K562 (cell line): Measurements from ENCODE around the gene TEKT2. TPM values are rescaled to one million over a fixed set of nuclear protein-coding genes. Genes with fewer than 3 reads are reported as not detected.

Experiments
- BRCA1 ChIP-seq, 2 experiments: fragments of 450-650 bp in 1 of 2; sonication (generic) in 1 of 2; formaldehyde crosslinking in 1 of 2; IDR thresholded peaks; 2 replicates each; pipeline versions ENCODE4 v1.5.0 to v1.6.1; 2017 to 2020; ENCODE audit warnings: mild to moderate bottlenecking in 1 of 2, missing genetic modification reagents in 1 of 2
- HMGN3 ChIP-seq: IDR thresholded peaks from 2 replicates; pipeline ENCODE4 v1.6.1; 2011; ENCODE audit warnings: borderline replicate concordance, low read depth, mild to moderate bottlenecking, mixed read lengths, low read length; ENCODE audit not compliant: insufficient read length; ENCODE audit errors: extremely low read depth
- JUN ChIP-seq, 2 experiments: sonication (generic) in 1 of 2; formaldehyde crosslinking in 1 of 2; IDR thresholded peaks; 2 replicates each; pipeline versions ENCODE4 v1.6.1 to v1.8.0; 2012 to 2022; ENCODE audit warnings: borderline replicate concordance in 2 of 2, mild to moderate bottlenecking in 2 of 2, improper control_type of control experiment in 1 of 2, low read depth in 1 of 2, low read length in 1 of 2, missing genetic modification reagents in 1 of 2
- LEF1 ChIP-seq: fragments of 450-650 bp; IDR thresholded peaks from 2 replicates; pipeline ENCODE4 v1.6.1; 2016; ENCODE audit warnings: mild to moderate bottlenecking
- NR2C2 ChIP-seq, 2 experiments: fragments of 200-800 bp in 1 of 2; sonication (Bioruptor generic) in 1 of 2; sonication (generic) in 1 of 2; formaldehyde crosslinking in 1 of 2; IDR thresholded peaks; 2 replicates each; pipeline versions ENCODE4 v1.6.1 to v1.8.0; 2016 to 2022; ENCODE audit warnings: mild to moderate bottlenecking in 1 of 2, missing compliant biosample characterization in 1 of 2, missing genetic modification characterization in 1 of 2, missing genetic modification reagents in 1 of 2
- XRCC5 ChIP-seq: fragments of 200-400 bp; formaldehyde crosslinking; IDR thresholded peaks from 2 replicates; pipeline ENCODE4 v1.6.1; 2017; ENCODE audit warnings: low read depth, mild to moderate bottlenecking, low read length
- ZNF165 ChIP-seq: fragments of 250-450 bp; sonication (Bioruptor Pico); IDR thresholded peaks from 2 replicates; pipeline ENCODE4 v1.4.0; 2020; ENCODE audit warnings: borderline replicate concordance
- ZNF263 ChIP-seq: sonication (generic); formaldehyde crosslinking; IDR thresholded peaks from 2 replicates; pipeline ENCODE4 v1.8.0; 2022; ENCODE audit warnings: mild to moderate bottlenecking, missing genetic modification reagents, borderline replicate concordance
- ZNF589 ChIP-seq: fragments of 200-800 bp; sonication (Bioruptor generic); IDR thresholded peaks from 2 replicates; pipeline ENCODE4 v1.6.1; 2016; ENCODE audit warnings: low read depth, missing genetic modification characterization, missing compliant biosample characterization
- polyA plus RNA-seq, 8 experiments: library from polyadenylated mRNA; depleted of rRNA in 4 of 8; stranded (reverse) in 5 of 8; unstranded in 3 of 8; fragments of >200 nt; fragmentation: Nextera tagmentation in 2 of 8; fragmentation: Illumina TruSeq in 1 of 8; extraction: Ambion mirVana in 2 of 8; extraction: Trizol in 1 of 8; gene quantifications; 2 replicates each; pipeline versions ENCODE4 v1.2.1 to v1.2.3, GENCODE V29; 2011 to 2014; ENCODE audit warnings: inconsistent platforms in 1 of 8, missing spikeins in 1 of 8
- total RNA-seq, 7 experiments: library from RNA; depleted of rRNA in 6 of 7; stranded (reverse); fragments of >200 nt in 6 of 7; fragmentation: Illumina TruSeq in 2 of 7; extraction: Trizol in 2 of 7; gene quantifications; 2 replicates each; pipeline versions ENCODE4 v1.2.1 to v1.2.3, GENCODE V29; 2011 to 2021; ENCODE audit warnings: low replicate concordance in 1 of 7
- TF ChIP-seq, protein P1 (sequence below), 2 experiments: fragments of 150-350 bp in 1 of 2; IDR thresholded peaks; 2 replicates each; pipeline ENCODE4 v1.6.1; 2012 to 2016; ENCODE audit warnings: low read depth in 2 of 2, low read length in 2 of 2, mild to moderate bottlenecking in 1 of 2, moderate library complexity in 1 of 2
- TF ChIP-seq, protein P2 (sequence below): fragments of 250-450 bp; sonication (Bioruptor Pico); IDR thresholded peaks from 2 replicates; pipeline ENCODE4 v1.5.0; 2021
- TF ChIP-seq, protein P3 (sequence below): fragments of 450-650 bp; formaldehyde crosslinking; IDR thresholded peaks from 2 replicates; pipeline ENCODE4 v1.4.0; 2020; ENCODE audit warnings: mild to moderate bottlenecking
- TF ChIP-seq, protein P4 (sequence below): fragments of 250-450 bp; sonication (Bioruptor Pico); IDR thresholded peaks from 2 replicates; pipeline ENCODE4 v1.8.0; 2021; ENCODE audit warnings: moderate library complexity, mild to moderate bottlenecking, inconsistent platforms
- TF ChIP-seq, protein P5 (sequence below): sonication (generic); formaldehyde crosslinking; IDR thresholded peaks from 2 replicates; pipeline ENCODE4 v1.9.0; 2022; ENCODE audit warnings: mild to moderate bottlenecking, missing genetic modification reagents

TEKT2 gene
- total and polyA plus RNA-seq, 9 of the 15 experiments (the other 6 are each of a cell fraction or from before 2014, with no cell fraction given) = 0.06 to 0.94 (median 0.30) TPM; not detected in 1

DNA sequence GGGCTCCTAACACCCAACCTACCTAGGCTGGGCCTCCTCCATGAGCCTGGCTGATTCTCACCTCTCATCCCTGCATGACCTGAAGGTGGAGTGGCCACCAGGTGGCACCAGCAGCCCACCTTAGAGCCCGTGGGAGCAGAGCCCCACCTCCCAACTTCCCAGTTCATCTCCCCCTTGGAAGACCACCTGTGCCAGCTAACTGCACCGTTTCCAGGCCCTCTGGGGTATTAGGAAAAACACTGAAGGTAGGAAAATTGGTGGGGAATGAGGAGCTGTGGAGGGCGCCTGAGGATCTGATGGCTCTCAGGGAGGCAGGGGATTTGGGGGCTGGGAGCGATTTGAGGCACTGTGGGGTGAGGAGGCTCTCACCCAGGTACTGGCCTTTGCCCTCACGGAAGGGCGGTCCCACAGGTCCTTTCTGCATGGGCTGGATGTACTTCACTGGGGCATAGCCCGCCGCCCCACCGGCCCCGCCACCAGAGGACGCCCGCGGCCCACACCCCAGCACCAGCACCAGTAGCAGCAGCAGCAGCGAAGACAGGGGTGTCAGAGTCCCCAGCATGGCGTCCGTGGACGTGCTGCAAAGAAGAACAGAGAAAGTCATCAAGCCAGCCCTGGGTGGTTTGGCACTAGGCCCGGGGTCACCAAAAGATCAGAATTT is 15.9 kb downstream of the TEKT2 start (continued):
- TF ChIP-seq, protein P1, sequence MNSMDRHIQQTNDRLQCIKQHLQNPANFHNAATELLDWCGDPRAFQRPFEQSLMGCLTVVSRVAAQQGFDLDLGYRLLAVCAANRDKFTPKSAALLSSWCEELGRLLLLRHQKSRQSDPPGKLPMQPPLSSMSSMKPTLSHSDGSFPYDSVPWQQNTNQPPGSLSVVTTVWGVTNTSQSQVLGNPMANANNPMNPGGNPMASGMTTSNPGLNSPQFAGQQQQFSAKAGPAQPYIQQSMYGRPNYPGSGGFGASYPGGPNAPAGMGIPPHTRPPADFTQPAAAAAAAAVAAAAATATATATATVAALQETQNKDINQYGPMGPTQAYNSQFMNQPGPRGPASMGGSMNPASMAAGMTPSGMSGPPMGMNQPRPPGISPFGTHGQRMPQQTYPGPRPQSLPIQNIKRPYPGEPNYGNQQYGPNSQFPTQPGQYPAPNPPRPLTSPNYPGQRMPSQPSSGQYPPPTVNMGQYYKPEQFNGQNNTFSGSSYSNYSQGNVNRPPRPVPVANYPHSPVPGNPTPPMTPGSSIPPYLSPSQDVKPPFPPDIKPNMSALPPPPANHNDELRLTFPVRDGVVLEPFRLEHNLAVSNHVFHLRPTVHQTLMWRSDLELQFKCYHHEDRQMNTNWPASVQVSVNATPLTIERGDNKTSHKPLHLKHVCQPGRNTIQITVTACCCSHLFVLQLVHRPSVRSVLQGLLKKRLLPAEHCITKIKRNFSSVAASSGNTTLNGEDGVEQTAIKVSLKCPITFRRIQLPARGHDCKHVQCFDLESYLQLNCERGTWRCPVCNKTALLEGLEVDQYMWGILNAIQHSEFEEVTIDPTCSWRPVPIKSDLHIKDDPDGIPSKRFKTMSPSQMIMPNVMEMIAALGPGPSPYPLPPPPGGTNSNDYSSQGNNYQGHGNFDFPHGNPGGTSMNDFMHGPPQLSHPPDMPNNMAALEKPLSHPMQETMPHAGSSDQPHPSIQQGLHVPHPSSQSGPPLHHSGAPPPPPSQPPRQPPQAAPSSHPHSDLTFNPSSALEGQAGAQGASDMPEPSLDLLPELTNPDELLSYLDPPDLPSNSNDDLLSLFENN (IDR thresholded peaks at IDR 0.05; ENCODE audit: low read depth in 2 of 2, low read length in 2 of 2) = no peak
- TF ChIP-seq HMGN3 (peak; percentile 40), BRCA1 (IDR thresholded peaks at IDR 0.05) (no peak), BRCA1 (CRISPR knock-in tag; IDR thresholded peaks at IDR 0.05) (0 out of 2 replicates have a peak, but pooled peaks have one; percentile 71), LEF1 (no peak), ZNF263 (peak; percentile 68; the same call in 1 of the 2 replicates), NR2C2 (CRISPR knock-in tag; IDR thresholded peaks at IDR 0.05) (peak; percentile 65; the same call in 1 of the 2 replicates), NR2C2 (tag; IDR thresholded peaks at IDR 0.05) (peak; percentile 57; the same call in 1 of the 2 replicates), JUN (IDR thresholded peaks at IDR 0.05; ENCODE audit: borderline replicate concordance, low read depth, low read length) (0 out of 2 replicates have a peak, but pooled peaks have one; percentile 19), JUN (CRISPR knock-in tag; IDR thresholded peaks at IDR 0.05; ENCODE audit: borderline replicate concordance) (no peak), XRCC5 (peak; percentile 69; the same call in 1 of the 2 replicates), ZNF589 (CRISPR knock-in tag) (no peak), ZNF165 (CRISPR knock-in tag) (no peak)
- TF ChIP-seq, protein P2, sequence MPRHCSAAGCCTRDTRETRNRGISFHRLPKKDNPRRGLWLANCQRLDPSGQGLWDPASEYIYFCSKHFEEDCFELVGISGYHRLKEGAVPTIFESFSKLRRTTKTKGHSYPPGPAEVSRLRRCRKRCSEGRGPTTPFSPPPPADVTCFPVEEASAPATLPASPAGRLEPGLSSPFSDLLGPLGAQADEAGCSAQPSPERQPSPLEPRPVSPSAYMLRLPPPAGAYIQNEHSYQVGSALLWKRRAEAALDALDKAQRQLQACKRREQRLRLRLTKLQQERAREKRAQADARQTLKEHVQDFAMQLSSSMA (CRISPR knock-in tag) = no peak
- TF ChIP-seq, protein P3, sequence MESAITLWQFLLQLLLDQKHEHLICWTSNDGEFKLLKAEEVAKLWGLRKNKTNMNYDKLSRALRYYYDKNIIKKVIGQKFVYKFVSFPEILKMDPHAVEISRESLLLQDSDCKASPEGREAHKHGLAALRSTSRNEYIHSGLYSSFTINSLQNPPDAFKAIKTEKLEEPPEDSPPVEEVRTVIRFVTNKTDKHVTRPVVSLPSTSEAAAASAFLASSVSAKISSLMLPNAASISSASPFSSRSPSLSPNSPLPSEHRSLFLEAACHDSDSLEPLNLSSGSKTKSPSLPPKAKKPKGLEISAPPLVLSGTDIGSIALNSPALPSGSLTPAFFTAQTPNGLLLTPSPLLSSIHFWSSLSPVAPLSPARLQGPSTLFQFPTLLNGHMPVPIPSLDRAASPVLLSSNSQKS = no peak
- TF ChIP-seq, protein P4, sequence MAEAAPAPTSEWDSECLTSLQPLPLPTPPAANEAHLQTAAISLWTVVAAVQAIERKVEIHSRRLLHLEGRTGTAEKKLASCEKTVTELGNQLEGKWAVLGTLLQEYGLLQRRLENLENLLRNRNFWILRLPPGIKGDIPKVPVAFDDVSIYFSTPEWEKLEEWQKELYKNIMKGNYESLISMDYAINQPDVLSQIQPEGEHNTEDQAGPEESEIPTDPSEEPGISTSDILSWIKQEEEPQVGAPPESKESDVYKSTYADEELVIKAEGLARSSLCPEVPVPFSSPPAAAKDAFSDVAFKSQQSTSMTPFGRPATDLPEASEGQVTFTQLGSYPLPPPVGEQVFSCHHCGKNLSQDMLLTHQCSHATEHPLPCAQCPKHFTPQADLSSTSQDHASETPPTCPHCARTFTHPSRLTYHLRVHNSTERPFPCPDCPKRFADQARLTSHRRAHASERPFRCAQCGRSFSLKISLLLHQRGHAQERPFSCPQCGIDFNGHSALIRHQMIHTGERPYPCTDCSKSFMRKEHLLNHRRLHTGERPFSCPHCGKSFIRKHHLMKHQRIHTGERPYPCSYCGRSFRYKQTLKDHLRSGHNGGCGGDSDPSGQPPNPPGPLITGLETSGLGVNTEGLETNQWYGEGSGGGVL (CRISPR knock-in tag) = no peak
- TF ChIP-seq, protein P5, sequence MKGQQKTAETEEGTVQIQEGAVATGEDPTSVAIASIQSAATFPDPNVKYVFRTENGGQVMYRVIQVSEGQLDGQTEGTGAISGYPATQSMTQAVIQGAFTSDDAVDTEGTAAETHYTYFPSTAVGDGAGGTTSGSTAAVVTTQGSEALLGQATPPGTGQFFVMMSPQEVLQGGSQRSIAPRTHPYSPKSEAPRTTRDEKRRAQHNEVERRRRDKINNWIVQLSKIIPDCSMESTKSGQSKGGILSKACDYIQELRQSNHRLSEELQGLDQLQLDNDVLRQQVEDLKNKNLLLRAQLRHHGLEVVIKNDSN (CRISPR knock-in tag) = no peak
